Fibroblast of the conjunctiva (primary cell): Measurements from ENCODE around the gene KCNMA1.

Experiments used
- DNase-seq: peaks from one replicate; pipeline ENCODE4 v3.0.0-alpha.2; 2010; ENCODE audit warnings: low read depth

KCNMA1 gene

GRCh38 chr10:77151408-77151807 lies 486.2 kb downstream of the KCNMA1 start:
- DNase-seq, result no peak

- no peak for DNase-seq
Observed at GRCh38 chr10:77149706-77150105, 487.9 kb downstream of the KCNMA1 start.

- no peak for DNase-seq
Observed at GRCh38 chr10:77149001-77149400, 488.6 kb downstream of the KCNMA1 start.

- no peak for DNase-seq
Observed at GRCh38 chr10:77147871-77148270, 489.7 kb downstream of the KCNMA1 start.

GRCh38 chr10:77146712-77147336 lies 490.8 kb downstream of the KCNMA1 start:
- DNase-seq, result no peak

GRCh38 chr10:77144656-77145055 lies 493.0 kb downstream of the KCNMA1 start:
- no peak for DNase-seq

- no peak for DNase-seq
Observed at GRCh38 chr10:77139252-77140160, 498.1 kb downstream of the KCNMA1 start.

- no peak for DNase-seq
Observed at GRCh38 chr10:77138541-77138940, 499.1 kb downstream of the KCNMA1 start.

GRCh38 chr10:77135555-77135954 lies 502.1 kb downstream of the KCNMA1 start:
- DNase-seq, result no peak

GRCh38 chr10:77131214-77131613 lies 506.4 kb downstream of the KCNMA1 start:
- no peak for DNase-seq

GRCh38 chr10:77127243-77127642 lies 510.4 kb downstream of the KCNMA1 start:
- no peak for DNase-seq

- no peak for DNase-seq
Observed at GRCh38 chr10:77125231-77125630, 512.4 kb downstream of the KCNMA1 start.

- DNase-seq, result no peak
Observed at GRCh38 chr10:77123330-77123729, 514.3 kb downstream of the KCNMA1 start.

GRCh38 chr10:77121829-77122228 lies 515.8 kb downstream of the KCNMA1 start:
- no peak for DNase-seq

- DNase-seq, result no peak
Observed at GRCh38 chr10:77120666-77121376, 516.8 kb downstream of the KCNMA1 start.

GRCh38 chr10:77120012-77120411 lies 517.6 kb downstream of the KCNMA1 start:
- no peak for DNase-seq

- DNase-seq, result no peak
Observed at GRCh38 chr10:77118603-77119282, 518.9 kb downstream of the KCNMA1 start.

- no peak for DNase-seq
Observed at GRCh38 chr10:77117501-77117900, 520.1 kb downstream of the KCNMA1 start.

GRCh38 chr10:77116904-77117303 lies 520.7 kb downstream of the KCNMA1 start:
- no peak for DNase-seq

GRCh38 chr10:77114181-77114821 lies 523.3 kb downstream of the KCNMA1 start:
- DNase-seq, result no peak
